NCI-H187 (cell line): ENCODE measurements around the gene CYP27A1.
"Not testable (repeated sequence)": the region's sequence is repeated elsewhere in the genome, so short reads cannot be mapped to it uniquely, and the experiment has no call there.

ENCODE experiments used
- DNase-seq, 2 experiments: peaks; one replicate each; lab custom pipeline; 2025; lab: John Stamatoyannopoulos, UW

Gene CYP27A1

GRCh38 chr2:218781691-218782527, at the start of gene CYP27A1:
TSS of gene CYP27A1 (plus strand) at chr2:218782147. CDS start at chr2:218782183, 36 bp downstream.
- DNase-seq: no peak

GRCh38 chr2:218732761-218733158, 49.2 kb upstream of the CYP27A1 start:
- DNase-seq: no peak

- no peak for DNase-seq
Observed at GRCh38 chr2:218733171-218734021, 48.6 kb upstream of the CYP27A1 start.

- no peak for DNase-seq
Observed at GRCh38 chr2:218734190-218734975, 47.6 kb upstream of the CYP27A1 start.

- DNase-seq: no peak
Observed at GRCh38 chr2:218736531-218736930, 45.4 kb upstream of the CYP27A1 start.

GRCh38 chr2:218743068-218743467, 38.9 kb upstream of the CYP27A1 start:
- DNase-seq: no peak

- DNase-seq: no peak
Observed at GRCh38 chr2:218744615-218745014, 37.3 kb upstream of the CYP27A1 start.

- DNase-seq: no peak
Observed at GRCh38 chr2:218745160-218745558, 36.8 kb upstream of the CYP27A1 start.

- DNase-seq: no peak
Observed at GRCh38 chr2:218745559-218746469, 36.1 kb upstream of the CYP27A1 start.

GRCh38 chr2:218746470-218746795, 35.5 kb upstream of the CYP27A1 start:
- no peak for DNase-seq

GRCh38 chr2:218746960-218747359, 35.0 kb upstream of the CYP27A1 start:
- DNase-seq: no peak

GRCh38 chr2:218748741-218749441, 33.1 kb upstream of the CYP27A1 start:
- DNase-seq: no peak

GRCh38 chr2:218754201-218754600, 27.7 kb upstream of the CYP27A1 start:
- DNase-seq: no peak

GRCh38 chr2:218754781-218755180, 27.2 kb upstream of the CYP27A1 start:
- DNase-seq: no peak

GRCh38 chr2:218755198-218755566, 26.8 kb upstream of the CYP27A1 start:
- DNase-seq: no peak

GRCh38 chr2:218755567-218756404, 26.2 kb upstream of the CYP27A1 start:
- no peak for DNase-seq

- DNase-seq: no peak
Observed at GRCh38 chr2:218756599-218757377, 25.2 kb upstream of the CYP27A1 start.

GRCh38 chr2:218761795-218762194, 20.2 kb upstream of the CYP27A1 start:
- no peak for DNase-seq

- DNase-seq: not testable (repeated sequence)
Observed at GRCh38 chr2:218772759-218773158, 9.2 kb upstream of the CYP27A1 start.
